ENCODE results near the gene C2orf42.
"Not testable (repeated sequence)": the region's sequence is repeated elsewhere in the genome, so short reads cannot be mapped to it uniquely, and the experiment has no call there.

C2orf42 gene

DNA sequence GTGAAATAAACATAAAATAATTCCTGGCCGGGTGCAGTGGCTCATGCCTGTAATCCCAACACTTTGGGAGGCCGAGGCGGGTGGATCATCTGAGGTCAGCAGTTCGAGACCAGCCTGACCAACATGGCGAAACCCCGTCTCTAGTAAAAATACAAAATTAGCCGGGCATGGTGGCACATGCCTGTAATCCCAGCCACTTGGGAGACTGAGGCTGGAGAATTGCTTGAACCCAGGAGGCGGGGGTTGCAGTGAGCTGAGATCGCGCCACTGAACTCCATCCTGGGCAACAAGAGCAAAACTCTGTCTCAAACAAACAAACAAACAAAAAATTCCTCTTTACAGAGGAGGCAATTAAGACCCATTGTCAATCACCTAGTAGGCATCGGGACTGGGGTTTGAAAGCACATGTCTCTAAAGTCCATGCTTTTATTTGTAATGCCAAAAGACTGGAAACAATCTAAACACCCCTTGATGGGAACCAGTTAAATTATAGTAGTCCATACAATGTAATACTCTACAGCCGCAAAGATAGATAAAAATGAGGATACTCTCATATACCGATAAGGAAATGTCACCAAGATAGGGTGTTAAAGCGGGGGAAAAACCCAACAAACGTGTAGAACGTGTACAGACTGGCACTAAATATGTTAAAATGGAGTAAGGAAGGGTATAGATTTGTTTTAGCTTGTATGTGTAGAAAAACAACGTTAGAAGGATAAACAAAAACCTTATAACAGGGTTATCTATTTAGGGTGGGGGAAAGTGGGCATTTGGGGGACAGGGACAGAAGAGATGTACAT is 59.3 kb downstream of the C2orf42 start:
- DNase-seq = not testable (repeated sequence)

DNA sequence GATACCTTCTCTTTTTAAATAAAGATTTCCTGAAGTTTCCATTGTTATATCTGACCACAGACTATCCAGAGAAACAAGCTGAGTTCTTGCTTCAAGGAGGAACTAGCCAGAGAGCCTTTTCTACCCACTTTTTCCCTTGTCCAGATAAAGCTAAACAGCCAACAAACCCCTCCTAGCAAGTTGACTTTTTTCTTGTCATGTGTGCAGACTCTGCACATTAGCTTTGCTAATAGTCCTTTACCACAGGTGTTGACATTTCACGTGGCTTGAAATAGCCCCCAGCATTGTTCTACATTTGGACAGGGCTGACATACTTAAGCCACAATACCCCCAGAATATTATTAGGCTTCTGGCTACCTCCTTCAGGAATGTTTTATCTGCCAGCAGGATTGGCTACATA is 62.8 kb downstream of the C2orf42 start:
- no peak for DNase-seq

DNA sequence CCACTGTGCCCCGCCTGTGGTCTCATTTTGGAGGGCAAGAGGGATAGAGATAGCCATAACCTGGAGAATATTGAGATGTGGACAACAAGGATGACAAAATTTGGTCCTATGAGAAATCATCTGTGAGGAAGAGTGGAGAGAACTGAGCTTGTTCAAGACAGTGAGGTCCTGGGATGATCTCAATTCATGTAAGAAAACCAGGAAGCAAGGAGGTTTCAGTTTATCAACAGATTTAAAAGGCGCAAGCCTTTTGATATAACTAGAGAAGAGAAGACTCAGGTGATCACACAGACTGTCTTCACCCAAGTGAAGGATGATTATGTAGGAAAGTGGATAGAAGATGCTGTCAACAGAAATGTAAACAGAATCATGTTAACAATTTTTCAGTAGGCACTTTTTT is 64.4 kb downstream of the C2orf42 start:
- DNase-seq = no peak

DNA sequence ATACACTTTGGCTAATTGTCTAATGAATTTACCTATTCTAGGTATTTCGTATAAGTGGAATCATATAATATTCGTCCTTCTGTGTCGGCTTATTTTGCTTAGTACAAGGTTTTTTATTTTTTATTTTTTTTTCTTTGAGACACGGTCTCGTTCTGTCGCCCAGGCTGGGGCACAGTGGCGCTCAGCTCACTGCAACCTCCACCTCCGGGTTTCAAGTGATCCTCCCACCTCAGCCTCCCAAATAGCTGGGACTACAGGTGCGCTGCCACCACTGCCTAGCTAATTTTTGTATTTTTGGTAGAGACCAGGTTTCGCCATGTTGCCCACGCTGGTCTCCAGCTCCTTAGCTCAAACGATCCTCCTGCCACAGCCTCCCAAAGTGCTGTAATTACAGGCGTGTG is 65.3 kb downstream of the C2orf42 start:
- no peak for DNase-seq

DNA sequence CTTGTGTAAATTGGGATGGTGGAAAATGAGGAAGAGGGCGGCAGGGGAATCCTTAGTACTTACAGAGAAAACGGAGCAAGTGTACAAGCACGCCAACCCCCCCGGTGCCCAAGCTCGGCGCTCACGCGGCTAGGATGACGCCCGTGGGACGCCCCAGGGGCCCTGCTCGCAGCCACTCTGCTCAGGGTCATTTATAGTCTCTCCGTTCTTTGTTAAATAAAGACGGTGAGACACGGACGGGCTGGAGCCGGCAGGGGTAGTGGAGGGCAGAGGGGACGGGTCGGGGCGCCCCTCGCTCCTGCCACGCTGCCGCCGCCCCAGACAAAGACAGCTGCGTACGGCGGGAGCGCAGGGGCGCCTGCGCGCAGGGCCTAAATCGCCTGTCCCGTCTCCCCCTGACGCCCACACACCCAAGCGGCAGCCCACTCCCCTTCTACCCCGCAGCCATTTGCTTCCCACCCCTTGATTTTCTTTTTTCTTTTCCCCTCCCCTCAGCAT is 65.8 kb downstream of the C2orf42 start:
- DNase-seq = no peak

DNA sequence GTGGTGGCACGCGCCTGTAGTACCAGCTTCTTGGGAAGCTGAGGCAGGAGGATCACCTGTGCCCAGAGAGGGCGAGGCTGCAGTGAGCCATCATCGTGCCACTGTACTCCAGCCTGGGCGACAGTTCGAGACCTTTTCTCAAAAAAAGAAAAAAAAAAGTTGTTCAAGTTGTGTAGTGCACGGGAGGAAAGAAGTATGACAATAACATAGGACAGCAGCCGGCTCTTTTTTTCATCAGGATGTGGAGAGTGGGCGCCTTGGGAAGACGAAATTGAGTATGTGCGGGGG is 67.0 kb downstream of the C2orf42 start:
- no peak for DNase-seq

DNA sequence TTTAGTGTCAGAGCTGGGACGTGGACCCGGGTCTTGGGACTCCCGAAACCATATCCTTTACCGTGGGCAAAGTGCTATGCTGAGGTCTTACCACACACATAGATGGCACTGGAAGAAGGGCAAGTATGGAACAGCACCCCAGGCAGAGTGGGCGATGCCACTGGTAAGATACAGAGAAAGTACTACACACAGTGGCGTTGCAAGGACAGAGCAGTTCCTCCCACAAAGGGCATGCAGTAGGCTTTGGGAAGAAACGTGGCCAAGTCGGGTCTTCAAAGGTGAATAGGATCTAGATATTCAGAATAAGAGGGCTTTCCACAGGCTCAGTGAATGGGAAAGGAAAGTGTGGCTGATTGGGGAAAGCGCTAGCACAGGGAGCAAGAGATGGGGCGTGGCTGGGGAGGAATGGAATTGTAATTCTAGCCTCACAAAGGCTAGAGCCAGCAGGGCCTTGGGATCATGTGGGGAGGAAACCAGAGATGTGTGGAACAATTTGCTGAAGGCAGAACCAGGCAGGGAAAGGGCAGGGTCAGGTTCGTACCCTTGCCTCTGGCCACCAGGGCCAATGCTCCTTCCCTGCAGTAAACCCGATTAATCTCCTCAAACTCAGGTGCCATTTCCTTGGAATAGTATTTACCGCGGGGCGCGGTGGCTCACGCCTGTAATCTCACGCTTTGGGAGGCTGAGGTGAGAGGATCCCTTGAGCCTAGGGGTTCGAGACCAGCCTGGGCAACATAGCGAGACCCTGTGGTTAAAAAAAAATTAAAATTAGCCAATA is 67.6 kb downstream of the C2orf42 start:
- no peak for DNase-seq

DNA sequence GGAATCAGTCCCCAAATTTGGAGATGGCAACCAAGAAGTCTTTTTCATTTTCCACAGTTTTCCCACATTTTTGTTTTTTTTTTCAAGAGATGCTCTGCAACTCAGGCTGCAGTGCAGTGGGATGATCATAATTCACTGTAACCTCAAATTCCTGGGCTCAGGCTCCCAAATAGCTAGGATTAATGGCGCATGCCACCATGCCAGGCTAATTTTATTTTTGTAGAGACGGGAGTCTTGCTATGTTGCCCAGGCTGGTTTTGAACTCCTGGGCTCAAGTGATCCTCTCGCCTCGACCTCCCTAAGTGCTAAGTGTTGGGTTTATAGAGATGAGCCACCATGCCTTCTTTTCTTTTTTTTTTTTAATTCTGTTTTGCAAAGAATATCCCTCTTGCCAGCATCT is 68.3 kb downstream of the C2orf42 start:
- no peak for DNase-seq

DNA sequence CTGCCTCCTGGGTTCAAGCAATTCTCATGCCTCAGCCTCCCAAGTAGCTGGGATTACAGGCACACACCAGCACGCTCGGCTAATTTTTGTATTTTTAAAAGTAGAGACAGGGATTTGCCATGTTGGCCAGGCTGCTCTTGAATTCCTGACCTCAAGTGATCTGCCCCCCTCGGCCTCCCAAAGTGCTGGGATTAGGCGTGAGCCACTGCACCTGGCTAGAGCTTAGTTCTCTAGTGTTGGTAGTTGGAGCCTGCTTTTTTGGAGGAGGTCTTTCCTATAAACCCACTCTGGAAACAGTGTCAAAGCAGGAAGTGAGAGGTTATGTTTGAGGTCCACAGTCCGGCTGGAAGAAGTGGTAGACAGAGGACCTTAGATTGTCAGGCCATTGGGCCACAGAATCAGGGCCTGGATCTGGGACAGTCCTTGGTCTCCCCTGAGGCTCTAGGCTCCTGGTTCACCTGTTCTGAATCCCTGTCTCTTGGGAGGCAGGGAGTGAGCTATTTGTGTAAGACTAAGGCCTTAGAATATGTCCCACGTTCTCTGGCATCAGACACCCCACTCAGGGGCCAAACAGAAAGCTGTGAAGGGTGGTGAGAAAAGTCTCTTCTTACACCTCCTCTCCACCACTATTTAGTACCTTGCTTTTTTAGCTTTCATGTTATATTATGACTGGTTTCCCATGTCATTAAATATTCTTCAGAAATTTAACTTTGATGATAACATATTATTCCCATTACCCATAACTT is 69.0 kb downstream of the C2orf42 start:
- no peak for DNase-seq

DNA sequence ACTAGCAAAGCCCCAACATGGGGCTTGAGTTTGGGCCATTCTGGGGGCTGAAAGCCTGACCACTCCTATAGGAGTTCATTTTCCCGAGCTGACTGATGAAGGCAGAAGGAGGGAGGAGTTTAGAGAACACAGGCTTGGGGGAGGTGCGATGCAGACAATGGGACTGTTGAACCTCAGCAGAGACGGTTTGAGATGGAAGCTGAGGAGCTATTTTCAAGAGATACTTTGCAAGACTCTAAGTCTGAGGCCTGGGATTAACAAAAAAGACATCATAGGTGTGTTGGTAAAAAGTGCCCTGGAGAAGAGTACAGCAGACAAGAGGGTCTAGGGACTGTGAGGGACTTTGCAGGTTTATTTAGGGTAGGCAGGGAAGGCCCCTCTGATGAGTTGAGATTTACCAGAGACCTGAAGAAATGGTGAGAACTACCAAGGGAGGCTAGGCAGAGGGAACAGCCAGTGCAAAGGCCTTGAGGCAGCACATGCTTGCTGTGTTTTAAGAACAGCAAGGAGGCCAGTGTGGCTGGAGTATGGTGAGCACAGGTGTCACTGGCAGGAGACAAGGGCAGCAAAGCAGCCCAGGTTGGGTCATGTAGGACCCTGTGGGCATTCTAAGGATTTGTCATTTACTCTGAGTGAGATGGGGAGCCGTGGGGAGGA is 71.9 kb downstream of the C2orf42 start:
- DNase-seq = no peak

DNA sequence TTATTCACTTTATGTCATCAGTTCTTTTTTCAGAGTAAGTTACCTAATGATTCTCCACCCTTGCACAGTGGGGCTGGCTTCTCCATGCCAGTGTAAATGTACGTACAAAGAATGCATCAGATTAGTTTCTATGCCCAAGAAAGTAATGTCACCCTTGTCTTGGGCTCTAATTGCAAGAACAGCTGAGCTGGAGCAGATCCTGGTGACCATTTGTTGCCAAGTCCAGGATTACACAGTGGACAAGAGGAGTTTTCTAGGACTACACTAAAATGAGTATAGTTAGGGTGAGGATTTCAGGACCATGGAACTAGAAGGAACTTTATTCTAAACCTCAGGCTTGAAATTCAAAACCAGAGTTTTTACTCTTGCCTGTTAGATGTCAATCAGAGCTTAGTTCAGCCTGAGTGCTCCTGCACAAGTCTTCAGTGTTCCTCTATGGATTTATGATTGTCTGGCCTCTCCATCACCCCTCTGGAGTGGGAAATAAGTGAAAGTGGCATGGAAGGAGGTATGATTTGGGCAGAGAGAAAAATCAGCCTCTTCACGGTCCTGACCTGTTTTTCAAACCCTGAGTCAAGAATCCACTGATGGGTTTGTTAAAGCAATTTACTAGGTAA is 73.8 kb downstream of the C2orf42 start:
- DNase-seq = no peak

DNA sequence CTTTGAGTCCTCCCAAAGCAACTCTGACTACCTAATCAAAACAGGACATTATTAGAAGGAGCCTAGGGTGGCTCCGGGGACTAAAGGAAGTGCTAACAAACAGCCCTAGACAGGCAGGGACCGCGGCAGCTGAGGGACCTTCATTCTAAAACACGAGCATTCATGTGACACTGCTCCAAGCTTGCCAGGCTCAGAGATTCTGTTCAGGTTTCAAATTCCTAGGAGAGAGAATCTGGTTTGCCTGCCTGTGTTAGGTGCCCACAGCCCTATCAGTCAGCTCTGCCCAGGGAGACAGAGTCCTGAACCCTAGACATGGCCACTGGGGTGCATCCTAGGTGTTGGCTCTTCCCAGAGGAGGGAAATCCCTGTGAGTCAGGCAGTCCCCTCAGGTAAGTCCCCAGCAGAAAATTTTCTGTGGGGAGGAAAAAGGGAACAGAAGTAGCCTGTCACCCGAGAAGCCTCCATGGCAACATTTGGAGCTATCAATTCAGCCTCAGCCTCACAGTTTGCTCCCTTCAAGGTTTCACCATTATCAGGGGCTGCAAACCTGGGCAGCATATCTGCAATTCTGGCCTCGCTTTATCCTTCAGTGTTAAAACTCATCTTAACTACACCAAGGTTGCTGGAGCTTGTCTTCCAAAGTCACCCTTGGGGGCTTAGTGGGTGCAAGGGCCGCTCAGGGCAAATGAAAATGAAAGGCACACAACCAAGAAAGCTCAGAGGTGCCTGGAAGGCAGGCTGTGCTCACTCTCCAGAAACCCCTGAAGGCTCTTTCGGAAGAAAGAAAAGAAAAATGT is 75.0 kb downstream of the C2orf42 start:
- DNase-seq = no peak

DNA sequence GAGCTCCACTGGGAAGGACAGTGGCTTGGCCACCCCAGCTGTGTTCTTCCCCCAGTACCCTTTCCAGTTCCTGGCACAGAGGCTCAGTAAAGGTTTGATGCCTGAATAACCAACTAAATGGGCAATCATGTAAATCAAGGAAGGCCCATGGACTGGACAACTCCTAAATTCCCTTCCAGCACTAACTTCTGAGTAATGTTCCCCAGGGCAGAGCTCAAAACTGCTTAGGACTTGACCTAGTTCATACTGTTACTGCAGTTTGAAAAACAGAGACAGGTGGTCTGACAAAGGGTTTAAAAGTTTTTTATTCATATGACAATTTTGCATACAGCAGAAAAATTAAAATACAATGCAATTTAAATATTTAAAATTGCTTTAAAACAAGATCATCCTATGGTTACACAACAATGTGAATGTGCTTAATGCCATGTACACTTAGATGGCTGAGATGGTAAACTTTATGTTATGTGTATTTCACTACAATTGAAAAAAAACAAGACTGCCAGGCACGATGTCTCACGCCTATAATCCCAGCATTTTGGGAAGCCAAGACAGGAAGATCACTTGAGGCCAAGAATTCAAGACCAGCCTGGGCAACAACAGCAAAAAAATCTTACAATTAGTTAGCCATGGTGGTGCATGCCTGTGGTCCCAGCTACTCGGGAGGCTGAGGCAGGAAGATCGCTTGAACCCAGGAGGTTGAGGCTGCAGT is 77.3 kb downstream of the C2orf42 start:
- DNase-seq = no peak

DNA sequence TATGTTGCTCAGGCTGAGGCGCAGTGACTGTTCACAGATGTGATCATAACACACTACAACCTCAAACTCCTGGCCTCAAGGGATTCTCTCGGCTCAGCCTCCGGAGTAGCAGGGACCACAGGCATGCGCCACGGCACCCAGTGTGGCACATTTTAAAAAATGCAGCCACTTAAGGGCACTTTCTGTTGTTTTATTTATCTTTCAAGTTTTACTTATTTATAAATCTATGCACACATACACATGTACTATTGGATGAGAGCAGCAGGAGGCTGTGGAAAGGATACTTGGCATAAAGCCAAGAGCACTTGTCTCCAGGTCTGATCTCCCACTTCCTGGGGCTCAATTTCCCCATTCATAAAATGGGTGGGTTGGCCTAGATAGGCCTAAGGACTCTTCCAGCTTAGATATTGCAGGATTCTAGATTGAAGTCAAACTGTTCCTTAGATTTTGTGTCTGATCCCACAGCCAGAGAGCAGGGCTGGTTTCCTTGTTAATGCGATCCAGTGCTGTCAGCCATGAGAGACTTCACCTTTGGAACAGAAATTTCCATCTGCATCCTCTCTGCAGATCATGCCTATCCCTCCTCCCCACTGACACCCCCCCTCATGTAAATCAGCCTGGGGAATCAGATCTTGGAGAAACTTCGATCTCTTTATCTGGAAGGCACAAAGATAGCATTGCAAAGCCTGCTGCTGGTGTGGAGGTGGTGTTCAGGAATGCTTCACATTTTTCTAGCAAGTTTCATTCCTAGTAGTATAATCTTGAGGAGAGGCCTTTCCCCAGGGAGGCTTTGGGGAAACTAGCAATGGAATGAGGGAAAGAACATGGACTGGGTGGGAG is 78.8 kb downstream of the C2orf42 start:
- no peak for DNase-seq

DNA sequence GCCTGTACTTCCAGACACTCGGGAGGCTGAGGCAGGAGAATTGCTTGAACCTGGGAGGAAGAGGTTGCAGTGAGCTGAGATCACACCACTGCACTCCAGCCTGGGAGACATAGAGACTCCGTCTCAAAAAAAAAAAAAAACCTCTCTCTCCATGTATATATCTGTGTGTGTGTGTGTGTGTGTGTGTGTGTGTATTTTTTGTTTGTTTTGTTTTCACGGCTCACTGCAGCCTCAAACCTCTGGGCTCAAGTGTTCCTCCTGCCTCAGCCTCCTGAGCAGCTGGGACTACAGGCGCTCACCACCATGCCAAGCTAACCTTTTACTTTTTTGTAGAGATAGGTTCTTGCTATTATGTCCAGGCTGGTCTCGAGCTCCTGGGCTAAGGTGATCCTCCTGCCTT is 80.4 kb downstream of the C2orf42 start:
- DNase-seq = not testable (repeated sequence)

DNA sequence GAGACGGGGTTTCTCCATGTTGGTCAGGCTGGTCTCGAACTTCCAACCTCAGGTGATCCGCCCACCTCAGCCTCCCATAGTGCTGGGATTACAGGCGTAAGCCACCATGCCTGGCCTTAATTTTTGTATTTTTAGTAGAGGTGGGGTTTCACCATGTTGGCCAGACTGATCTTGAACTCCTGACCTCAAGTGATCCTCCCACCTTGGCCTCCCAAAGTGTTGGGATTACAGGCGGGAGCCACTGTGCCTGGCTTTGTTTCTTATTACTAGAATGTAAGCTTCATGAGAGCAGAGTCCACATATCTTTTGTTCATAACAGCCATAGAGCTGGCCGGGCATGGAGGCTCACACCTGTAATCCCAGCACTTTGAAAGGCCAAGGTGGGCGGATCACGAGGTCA is 84.7 kb downstream of the C2orf42 start:
- not testable (repeated sequence) for DNase-seq

DNA sequence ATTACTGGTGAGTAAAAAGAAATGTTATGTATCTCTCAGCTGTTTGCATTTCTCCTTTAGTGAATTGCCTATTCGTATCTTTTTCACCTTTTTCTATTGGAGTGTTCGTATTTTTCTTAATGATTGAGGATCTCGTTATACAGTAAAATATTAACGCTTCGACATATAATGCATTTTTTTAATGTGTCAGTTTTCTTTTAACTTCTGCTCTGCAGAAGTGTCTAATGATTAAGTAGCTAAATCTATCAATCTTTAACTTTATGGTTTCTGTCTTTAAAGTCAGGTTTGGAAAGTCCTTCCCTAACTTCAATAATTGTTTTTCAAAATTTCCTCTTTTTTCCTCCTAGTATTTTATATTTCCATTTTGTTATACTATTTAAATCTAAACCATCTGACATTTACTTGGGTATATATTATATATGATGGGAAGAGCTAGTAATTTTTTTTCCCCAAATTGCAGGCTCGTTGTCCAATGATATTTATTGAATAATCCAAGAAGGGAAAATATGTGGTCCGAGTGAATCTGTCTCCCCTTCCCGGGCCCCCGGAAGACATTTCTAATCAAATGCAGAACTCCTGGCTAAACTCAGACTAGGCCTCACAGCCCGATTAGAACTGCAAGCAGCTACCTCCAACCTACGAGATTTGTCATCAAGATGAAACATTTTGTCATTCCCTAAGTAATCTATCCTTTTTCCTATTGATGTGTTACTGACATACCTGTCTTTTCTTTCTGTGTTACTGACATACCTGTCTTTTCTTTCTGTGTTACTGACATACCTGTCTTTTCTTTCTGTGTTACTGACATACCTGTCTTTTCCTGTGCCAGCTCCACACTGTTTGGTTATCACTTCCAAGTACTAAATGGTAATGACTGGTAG is 86.3 kb downstream of the C2orf42 start:
- DNase-seq = no peak

DNA sequence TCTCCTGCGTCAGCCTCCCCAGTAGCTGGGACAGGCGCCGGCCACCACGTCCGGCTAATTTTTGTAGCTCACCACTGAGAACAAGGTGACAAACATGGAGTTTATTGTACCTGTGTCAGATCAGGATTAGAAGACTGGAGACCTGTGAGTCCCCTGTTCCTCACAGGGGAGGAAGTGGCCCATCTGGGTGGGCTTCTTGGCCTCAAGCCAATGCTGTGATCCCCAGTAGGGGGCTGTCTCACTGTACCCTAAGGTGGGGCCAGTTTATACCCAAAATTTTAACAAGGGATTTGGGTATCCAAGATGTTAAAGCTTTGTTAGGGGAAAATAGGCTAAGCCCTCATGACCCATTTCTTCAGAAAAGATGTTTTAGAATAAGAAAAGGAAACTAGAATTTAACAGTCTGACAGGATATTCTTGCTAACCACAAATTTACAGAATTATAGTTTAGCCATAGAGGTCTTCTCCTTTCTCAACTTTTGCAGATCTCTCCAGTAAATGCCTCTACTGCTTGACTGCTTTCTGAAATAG is 87.2 kb downstream of the C2orf42 start:
- DNase-seq = no peak

Measured in NCI-H2081 treated with DMSO at 0.1 percent for 48 hours (cell line).